MCF 10A (cell line): ENCODE measurements around the gene EFEMP1. TPM values are rescaled to one million over a fixed set of nuclear protein-coding genes. Genes with fewer than 3 reads are reported as not detected.

Source experiments
- BruUV-seq: library from RNA; stranded (reverse); fragments of 400-500 nt; replicated peaks from 2 replicates; lab custom pipeline; 2021; lab: Mats Ljungman, UMichigan
- CTCF ChIA-PET: fragments of 300-600 bp; sonication (Branson Sonifier 250); formaldehyde crosslinking; extraction: SDS; loops from one replicate; lab custom pipeline; 2021; ENCODE audit warnings: antibody characterized with exemption, inconsistent platforms; lab: Yijun Ruan, JAX
- POLR2A ChIA-PET: fragments of 300-600, 350-650 bp; sonication (Branson Sonifier 250); formaldehyde crosslinking; extraction: SDS; loops from one replicate; lab custom pipeline; 2020; ENCODE audit warnings: antibody characterized with exemption, inconsistent platforms; lab: Yijun Ruan, JAX
- DNase-seq: peaks from one replicate; pipeline ENCODE4 v3.0.0-alpha.2; 2018; ENCODE audit not compliant: unreplicated experiment
- H3K27ac Mint-ChIP-seq: one replicate; pipeline ENCODE4 v1.8.0; 2022; ENCODE audit warnings: mild to moderate bottlenecking, low read depth, mixed read lengths; ENCODE audit not compliant: unreplicated experiment
- H3K27me3 Mint-ChIP-seq: one replicate; pipeline ENCODE4 v1.8.0; 2022; ENCODE audit warnings: mixed read lengths; ENCODE audit not compliant: insufficient read depth, unreplicated experiment
- H3K36me3 Mint-ChIP-seq: one replicate; pipeline ENCODE4 v1.8.0; 2022; ENCODE audit warnings: mild to moderate bottlenecking, moderate library complexity, mixed read lengths; ENCODE audit not compliant: insufficient read depth, unreplicated experiment
- H3K4me1 Mint-ChIP-seq: one replicate; pipeline ENCODE4 v1.8.0; 2022; ENCODE audit warnings: mixed read lengths; ENCODE audit not compliant: insufficient read depth, unreplicated experiment
- H3K4me3 Mint-ChIP-seq: one replicate; pipeline ENCODE4 v1.8.0; 2022; ENCODE audit warnings: mild to moderate bottlenecking, moderate library complexity, mixed read lengths; ENCODE audit not compliant: unreplicated experiment
- H3K9me3 Mint-ChIP-seq: one replicate; pipeline ENCODE4 v1.8.0; 2022; ENCODE audit warnings: mixed read lengths; ENCODE audit not compliant: unreplicated experiment
- CTCF ChIP-seq: fragments of 200-600 bp; IDR thresholded peaks from one replicate; pipeline ENCODE4 v1.8.0; 2022; ENCODE audit warnings: antibody characterized with exemption, mild to moderate bottlenecking; ENCODE audit not compliant: unreplicated experiment
- intact Hi-C: fragments of 100-400 bp; cut with micrococcal nuclease; formaldehyde crosslinking; loops from 2 replicates; pipeline ENCODE4 v1.14.1; 2022
- total RNA-seq: library from RNA; stranded (reverse); gene quantifications from 2 replicates; pipeline ENCODE4 v1.2.3, GENCODE V29; 2022

The EFEMP1 gene
- total RNA-seq, 1 experiment from 2014 or later, result 163 TPM

- POLR2A ChIA-PET, result interaction anchor here (0.9 to 2.2 kb wide), 3 partner anchors 12 to 16 kb away, joined by 3 to 5 read pairs (median 3); no protein-coding TSS in a partner anchor
- Mint-ChIP-seq H3K27me3 (no peaks in the 10 kb centered on the region), H3K4me1 (peaks cover 16% of the 10 kb centered on the region), H3K36me3 (peaks cover 30% of the 10 kb centered on the region), H3K9me3 (no peaks in the 10 kb centered on the region), H3K4me3 (no peak overlapping the region), H3K27ac (no peak overlapping the region)
- no TSS peak for BruUV-seq
- no peak for DNase-seq
- intact Hi-C loops, result no loop called here
- CTCF ChIA-PET, result interaction anchor here (0.6 to 3.7 kb wide), 6 partner anchors 10 to 199 kb away, joined by 3 to 15 read pairs (median 4); no protein-coding TSS in a partner anchor
- TF ChIP-seq CTCF, result no peak
Observed at GRCh38 chr2:55917713-55918390, 5.7 kb downstream of the EFEMP1 start.

- H3K27me3 Mint-ChIP-seq, result no peaks in the 10 kb centered on the region
- intact Hi-C loops, result no loop called here
- no peak overlapping the region for H3K4me3 Mint-ChIP-seq
- POLR2A ChIA-PET, result interaction anchor here (1.3 kb wide), 1 partner anchor 16 kb away, joined by 3 read pairs; no protein-coding TSS in a partner anchor
- H3K9me3 Mint-ChIP-seq, result no peaks in the 10 kb centered on the region
- H3K27ac Mint-ChIP-seq, result no peak overlapping the region
- H3K36me3 Mint-ChIP-seq, result peaks cover 31% of the 10 kb centered on the region
- no peak for TF ChIP-seq CTCF
- CTCF ChIA-PET, result interaction anchor here (0.7 to 3.7 kb wide), 3 partner anchors 15 to 198 kb away, joined by 3 to 15 read pairs (median 3); no protein-coding TSS in a partner anchor
- DNase-seq, result no peak
- no TSS peak for BruUV-seq
- H3K4me1 Mint-ChIP-seq, result peaks cover 10% of the 10 kb centered on the region
Observed at GRCh38 chr2:55917117-55917516, 6.5 kb downstream of the EFEMP1 start.

- CTCF ChIA-PET, result interaction anchor here (0.7 kb wide), 2 partner anchors 53 to 96 kb away, joined by 3 read pairs; no protein-coding TSS in a partner anchor
- peaks cover 6% of the 10 kb centered on the region for H3K4me1 Mint-ChIP-seq
Observed at GRCh38 chr2:55916473-55917049, 7.0 kb downstream of the EFEMP1 start.

More at GRCh38 chr2:55916473-55917049, 7.0 kb downstream of the EFEMP1 start:
- H3K9me3 Mint-ChIP-seq, result no peaks in the 10 kb centered on the region
- POLR2A ChIA-PET, result interaction anchor here (1.1 kb wide), 1 partner anchor 15 kb away, joined by 4 read pairs; no protein-coding TSS in a partner anchor
- no peaks in the 10 kb centered on the region for H3K27me3 Mint-ChIP-seq
- H3K36me3 Mint-ChIP-seq, result peaks cover 35% of the 10 kb centered on the region
- peak; percentile 9 for DNase-seq
- TF ChIP-seq CTCF, result no peak
- H3K27ac Mint-ChIP-seq, result no peak overlapping the region
- H3K4me3 Mint-ChIP-seq, result no peak overlapping the region
- no TSS peak for BruUV-seq
- intact Hi-C loops, result no loop called here
